T follicular helper cell (primary cell): Measurements from ENCODE around the gene DPH1.

Experiments
- DNase-seq: peaks from one replicate; pipeline ENCODE4 v3.0.0-alpha.2; 2020; ENCODE audit warnings: low read depth

Gene DPH1

GRCh38 chr17:2027528-2028233, 2.3 kb upstream of the DPH1 start:
- DNase-seq = no peak

- no peak for DNase-seq
Measured at GRCh38 chr17:2028234-2028614, 1.7 kb upstream of the DPH1 start.

GRCh38 chr17:2028737-2029136, 1.2 kb upstream of the DPH1 start:
- DNase-seq = no peak

GRCh38 chr17:2030779-2031163, 818 bp downstream of the DPH1 start:
- no peak for DNase-seq

- no peak for DNase-seq
Measured at GRCh38 chr17:2033153-2033552, 3.2 kb downstream of the DPH1 start.

- DNase-seq = no peak
Measured at GRCh38 chr17:2034157-2034556, 4.2 kb downstream of the DPH1 start.

- no peak for DNase-seq
Measured at GRCh38 chr17:2034806-2035540, 5.0 kb downstream of the DPH1 start.

- no peak for DNase-seq
Measured at GRCh38 chr17:2035541-2036488, 5.9 kb downstream of the DPH1 start.

GRCh38 chr17:2037155-2037554, 7.2 kb downstream of the DPH1 start:
- no peak for DNase-seq

GRCh38 chr17:2040219-2040827, 10.4 kb downstream of the DPH1 start:
- no peak for DNase-seq

- no peak for DNase-seq
Measured at GRCh38 chr17:2040942-2041560, 11.1 kb downstream of the DPH1 start.

GRCh38 chr17:2041561-2042389, 11.8 kb downstream of the DPH1 start, which contains the start of gene OVCA2:
TSS of gene OVCA2 (plus strand) at chr17:2042022. CDS start at chr17:2042048, 26 bp downstream.
- DNase-seq = peak; percentile 97

GRCh38 chr17:2042390-2042847, 12.5 kb downstream of the DPH1 start:
- DNase-seq = no peak

GRCh38 chr17:2042933-2043332, 13.0 kb downstream of the DPH1 start:
- no peak for DNase-seq

- DNase-seq = no peak
Measured at GRCh38 chr17:2043785-2044184, 13.8 kb downstream of the DPH1 start.

GRCh38 chr17:2044263-2044894, 14.4 kb downstream of the DPH1 start:
- DNase-seq = no peak

GRCh38 chr17:2047590-2047989, 17.6 kb downstream of the DPH1 start:
- DNase-seq = no peak

- DNase-seq = no peak
Measured at GRCh38 chr17:2048805-2049204, 18.9 kb downstream of the DPH1 start.

GRCh38 chr17:2049333-2050299, 19.7 kb downstream of the DPH1 start:
- peak; percentile 87 for DNase-seq
